CD4-positive, alpha-beta T cell (primary cell): ENCODE data around the gene SNRPA. TPM values are rescaled to one million over a fixed set of nuclear protein-coding genes. Genes with fewer than 3 reads are reported as not detected.
A peak's percentile ranks its signal among the peaks of the same experiment; 100 is the strongest.

Source experiments
- ATAC-seq: fragments of 200-7000 bp; cut with Tn5 transposase; one replicate; pipeline ENCODE4 v1.10.0; 2022; ENCODE audit warnings: mild to moderate bottlenecking; ENCODE audit not compliant: poor library complexity
- CTCF ChIA-PET: fragments of 350-600 bp; sonication (Branson Sonifier 250); formaldehyde crosslinking; loops from one replicate; lab custom pipeline; 2021; ENCODE audit warnings: antibody characterized with exemption, inconsistent platforms; lab: Charles Lee
- POLR2A ChIA-PET: fragments of 350-600 bp; sonication (Branson Sonifier 250); formaldehyde crosslinking; loops from one replicate; lab custom pipeline; 2021; ENCODE audit warnings: antibody characterized with exemption, inconsistent platforms; lab: Charles Lee
- DNase-seq, 14 experiments: peaks; one replicate each; pipeline ENCODE4 v3.0.0-alpha.2; 2013 to 2020; ENCODE audit warnings: mixed read lengths in 2 of 14
- H3K27ac ChIP-seq, 2 donors: one replicate each; pipeline versions ENCODE4 v1.5.1 to v1.7.0; 2013; ENCODE audit warnings: low read length in 2 of 2, low read depth in 1 of 2, mild to moderate bottlenecking in 1 of 2
- H3K27me3 ChIP-seq, 2 experiments: 1 replicate in 1 of 2; 2 replicates in 1 of 2; pipeline versions ENCODE4 v1.6.1 to v1.7.0; 2013; ENCODE audit warnings: low read length in 2 of 2, control low read depth in 1 of 2, mild to moderate bottlenecking in 1 of 2, moderate library complexity in 1 of 2; ENCODE audit not compliant: insufficient read depth in 2 of 2, control insufficient read depth in 1 of 2
- H3K36me3 ChIP-seq: one replicate; pipeline ENCODE4 v1.6.1; 2013; ENCODE audit warnings: low read length, control low read depth; ENCODE audit not compliant: insufficient read depth
- H3K4me1 ChIP-seq: one replicate; pipeline ENCODE4 v1.6.1; 2013; ENCODE audit warnings: low read length, control low read depth; ENCODE audit not compliant: insufficient read depth
- H3K4me3 ChIP-seq: one replicate; pipeline ENCODE4 v1.5.1; 2013; ENCODE audit warnings: mild to moderate bottlenecking, low read length, moderate library complexity
- H3K9me3 ChIP-seq, 2 experiments: 1 replicate in 1 of 2; 2 replicates in 1 of 2; pipeline versions ENCODE4 v1.6.1 to v1.7.0; 2013; ENCODE audit warnings: low read length in 2 of 2, mild to moderate bottlenecking in 2 of 2, control low read depth in 1 of 2, moderate library complexity in 1 of 2; ENCODE audit not compliant: control insufficient read depth in 1 of 2, insufficient read depth in 1 of 2
- H3K27ac Mint-ChIP-seq: one replicate; pipeline ENCODE4 v1.8.0; 2020; ENCODE audit warnings: mixed read lengths
- H3K27me3 Mint-ChIP-seq: one replicate; pipeline ENCODE4 v1.8.0; 2021; ENCODE audit warnings: mixed read lengths
- H3K36me3 Mint-ChIP-seq: one replicate; pipeline ENCODE4 v1.8.0; 2021; ENCODE audit warnings: low read depth, mixed read lengths
- H3K4me1 Mint-ChIP-seq: one replicate; pipeline ENCODE4 v1.8.0; 2021; ENCODE audit warnings: low read depth, mixed read lengths
- H3K4me3 Mint-ChIP-seq: one replicate; pipeline ENCODE4 v1.8.0; 2020; ENCODE audit warnings: mild to moderate bottlenecking, mixed read lengths
- H3K9me3 Mint-ChIP-seq: one replicate; pipeline ENCODE4 v1.8.0; 2020; ENCODE audit warnings: mixed read lengths
- intact Hi-C, 2 experiments: fragments of 100-400 bp; cut with DNase I in 1 of 2; cut with micrococcal nuclease in 1 of 2; formaldehyde crosslinking; loops; one replicate each; pipeline versions ENCODE4 v1.15.1 to v1.9.0; 2023 to 2025; cut with DNase I, micrococcal nuclease
- total RNA-seq, 174 experiments: library from RNA in 2 of 174; stranded (reverse) in 2 of 174; gene quantifications; one replicate each; pipeline ENCODE4 v1.2.3 and lab custom pipeline; 2021 to 2026
- TF ChIP-seq, protein P1 (sequence below): fragments of 200-600 bp; IDR thresholded peaks from one replicate; pipeline ENCODE4 v1.8.0; 2022; ENCODE audit warnings: antibody characterized with exemption, mild to moderate bottlenecking

The SNRPA gene
- total RNA-seq, 2 experiments from 2014 or later: 60.3 to 76.7 TPM

DNA sequence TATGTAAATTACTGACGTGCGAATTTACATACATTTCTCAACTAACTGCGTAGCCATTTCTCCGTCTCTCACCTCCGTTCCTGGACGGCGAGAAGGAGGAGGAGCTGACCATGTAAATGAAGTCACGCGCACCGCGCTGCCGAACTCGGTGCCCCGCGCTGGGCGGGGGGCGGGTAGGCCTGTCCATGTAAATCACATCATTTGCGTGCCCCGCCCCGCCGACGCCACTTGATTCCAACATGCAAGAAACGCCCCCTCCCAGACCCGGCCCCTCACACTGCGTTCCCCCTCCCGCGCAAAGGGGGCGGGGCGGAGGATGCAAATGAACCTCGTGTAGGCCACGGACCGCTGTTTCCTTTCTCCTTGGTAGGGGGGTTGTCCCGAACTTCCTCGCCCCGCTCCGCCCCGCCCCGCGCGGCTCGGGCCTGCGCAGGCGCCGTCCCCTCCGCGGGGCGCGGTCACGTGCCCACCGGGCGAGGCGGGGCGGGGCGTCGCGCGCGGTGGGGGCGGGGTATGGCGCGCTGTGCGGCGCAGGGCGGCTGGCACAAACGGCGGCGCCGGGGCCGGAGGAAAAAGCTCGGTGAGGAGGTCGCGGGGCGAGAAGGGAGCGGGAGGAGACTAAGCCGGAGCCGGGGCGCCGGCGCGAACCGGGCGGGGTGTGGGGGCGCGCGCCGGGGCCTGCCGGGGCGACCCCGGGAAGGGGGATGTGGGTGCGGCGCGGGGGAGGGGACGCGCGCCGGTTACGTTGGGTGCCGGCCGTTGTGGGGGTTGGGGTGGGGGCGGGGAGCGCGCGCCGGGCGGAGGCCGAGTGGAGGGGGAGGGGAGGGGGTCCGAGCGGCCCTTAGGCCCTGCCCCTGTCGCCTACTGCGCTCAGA is 47.9 kb downstream of the SNRPA start, which contains the start of gene EGLN2:
Gene EGLN2, plus strand, starts transcription at position 509 of the 875 bp plus-strand sequence. CDS start 1,382 bp downstream, outside the sequence.
- peak; percentile 81 for ATAC-seq
- Histone ChIP-seq H3K36me3 (peaks cover 15% of the 10 kb centered on the region), H3K9me3 (no peaks in the 10 kb centered on the region), H3K27ac (peak within 1 kb of the TSS; percentile 88 to 96), H3K4me1 (peaks cover 52% of the 10 kb centered on the region), H3K4me3 (peak within 1 kb of the TSS; percentile 96), H3K27me3 (no peaks in the 10 kb centered on the region)
- Mint-ChIP-seq H3K36me3 (peaks cover 44% of the 10 kb centered on the region), H3K27ac (peak within 1 kb of the TSS; percentile 98), H3K4me3 (peak within 1 kb of the TSS; percentile 96), H3K4me1 (peaks cover 50% of the 10 kb centered on the region), H3K9me3 (no peaks in the 10 kb centered on the region), H3K27me3 (no peaks in the 10 kb centered on the region)
- POLR2A ChIA-PET: interaction anchor here (0.6 to 6.9 kb wide), 24 partner anchors 8 to 845 kb away, joined by 3 to 198 read pairs (median 6); partner anchors contain the start of genes ACTMAP, BLVRB, COQ8B and HNRNPUL1
- TF ChIP-seq, protein P1, sequence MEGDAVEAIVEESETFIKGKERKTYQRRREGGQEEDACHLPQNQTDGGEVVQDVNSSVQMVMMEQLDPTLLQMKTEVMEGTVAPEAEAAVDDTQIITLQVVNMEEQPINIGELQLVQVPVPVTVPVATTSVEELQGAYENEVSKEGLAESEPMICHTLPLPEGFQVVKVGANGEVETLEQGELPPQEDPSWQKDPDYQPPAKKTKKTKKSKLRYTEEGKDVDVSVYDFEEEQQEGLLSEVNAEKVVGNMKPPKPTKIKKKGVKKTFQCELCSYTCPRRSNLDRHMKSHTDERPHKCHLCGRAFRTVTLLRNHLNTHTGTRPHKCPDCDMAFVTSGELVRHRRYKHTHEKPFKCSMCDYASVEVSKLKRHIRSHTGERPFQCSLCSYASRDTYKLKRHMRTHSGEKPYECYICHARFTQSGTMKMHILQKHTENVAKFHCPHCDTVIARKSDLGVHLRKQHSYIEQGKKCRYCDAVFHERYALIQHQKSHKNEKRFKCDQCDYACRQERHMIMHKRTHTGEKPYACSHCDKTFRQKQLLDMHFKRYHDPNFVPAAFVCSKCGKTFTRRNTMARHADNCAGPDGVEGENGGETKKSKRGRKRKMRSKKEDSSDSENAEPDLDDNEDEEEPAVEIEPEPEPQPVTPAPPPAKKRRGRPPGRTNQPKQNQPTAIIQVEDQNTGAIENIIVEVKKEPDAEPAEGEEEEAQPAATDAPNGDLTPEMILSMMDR: no peak
- DNase-seq: peak; percentile 100
- CTCF ChIA-PET: interaction anchor here (0.6 to 2.3 kb wide), 14 partner anchors 8 to 164 kb away, joined by 3 to 24 read pairs (median 5); partner anchors contain the start of genes ACTMAP, COQ8B, ITPKC and NUMBL
- intact Hi-C loops: loop anchor here (1.0 to 2.0 kb wide), 4 partner anchors 21 to 82 kb away; partner anchors contain the start of genes ACTMAP (in 1 of the 2), COQ8B (in 1 of the 2), ITPKC (in 1 of the 2) and RAB4B (in 1 of the 2)

DNA sequence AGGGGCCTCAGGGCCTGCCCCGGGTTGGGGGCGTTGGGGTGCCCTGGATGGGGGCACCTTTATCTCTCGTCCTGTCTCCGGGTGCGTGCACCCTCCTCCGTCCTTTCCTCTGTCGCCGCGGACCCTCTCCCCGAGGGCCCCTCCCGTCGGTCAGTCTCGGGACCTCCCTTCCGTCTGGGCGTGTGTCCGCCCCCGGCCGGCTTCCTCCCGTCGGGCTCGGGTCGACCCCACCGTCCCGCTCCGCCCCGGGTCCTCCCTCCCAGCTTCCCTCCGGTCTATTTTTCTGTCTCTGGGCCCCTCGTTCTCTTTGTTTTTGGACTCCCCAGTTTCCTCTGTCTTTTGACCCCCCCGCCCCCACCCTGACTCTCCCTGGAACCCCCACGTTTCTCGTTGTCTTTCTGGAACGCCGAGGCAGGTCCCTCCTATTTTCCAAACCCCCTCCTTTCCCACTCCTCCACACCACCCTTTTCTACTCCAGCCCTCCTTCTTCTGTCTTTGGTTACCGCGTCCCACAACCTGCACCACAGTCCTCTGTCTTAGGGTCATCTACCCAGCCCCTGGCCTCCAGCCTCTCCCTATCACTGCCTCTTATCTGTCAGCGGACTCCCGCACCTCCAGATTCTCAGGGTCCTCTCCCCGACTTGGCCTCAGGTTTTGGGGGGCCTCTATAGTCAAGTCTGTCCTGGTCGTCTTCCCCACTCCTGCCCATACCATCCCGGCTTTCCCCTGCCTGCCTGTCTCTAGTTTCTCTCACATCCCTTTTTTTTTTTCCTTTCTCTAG is 48.7 kb downstream of the SNRPA start:
- H3K4me1 Mint-ChIP-seq: peaks cover 58% of the 10 kb centered on the region
- peaks cover 47% of the 10 kb centered on the region for H3K36me3 Mint-ChIP-seq
- no peak for ATAC-seq

More for the DNA sequence above, 48.7 kb downstream of the SNRPA start:
- Histone ChIP-seq H3K27ac (peak overlapping the region; percentile 71 to 78), H3K36me3 (peaks cover 20% of the 10 kb centered on the region), H3K4me1 (peaks cover 61% of the 10 kb centered on the region), H3K4me3 (peak overlapping the region; percentile 96), H3K9me3 (no peaks in the 10 kb centered on the region), H3K27me3 (no peaks in the 10 kb centered on the region)
- TF ChIP-seq, protein P1: no peak
- CTCF ChIA-PET: interaction anchor here (1.5 to 1.8 kb wide), 3 partner anchors 20 to 137 kb away, joined by 4 to 7 read pairs (median 7); no protein-coding TSS in a partner anchor
- H3K27me3 Mint-ChIP-seq: no peaks in the 10 kb centered on the region
- peak overlapping the region; percentile 96 for H3K4me3 Mint-ChIP-seq
- intact Hi-C loops: loop anchor here (1.0 to 5.0 kb wide), 4 partner anchors 49 to 187 kb away; partner anchors contain the start of genes ACTMAP (in 1 of the 2), COQ8B (in 1 of the 2) and ITPKC (in 1 of the 2)
- DNase-seq: peak in 4 of 14 experiments; percentile 21 to 39 (median 33)
- H3K9me3 Mint-ChIP-seq: no peaks in the 10 kb centered on the region
- POLR2A ChIA-PET: interaction anchor here (0.6 to 6.9 kb wide), 12 partner anchors 8 to 464 kb away, joined by 3 to 198 read pairs (median 8); partner anchors contain the start of genes ACTMAP, BLVRB, COQ8B and HNRNPUL1
- H3K27ac Mint-ChIP-seq: peak overlapping the region; percentile 92
